SK-N-SH treated with all-trans-retinoic acid at 6 μM for 48 hours (cell line): Measurements from ENCODE around the gene MT1E.

Experiments used
- ATAC-seq: fragments of 200-7000 bp; cut with Tn5 transposase; 3 replicates; pipeline ENCODE4 v1.9.1; 2020; ENCODE audit warnings: mild to moderate bottlenecking, moderate library complexity
- ARNTL ChIP-seq: fragments of 450-650 bp; formaldehyde crosslinking; IDR thresholded peaks from 2 replicates; pipeline ENCODE4 v1.5.0; 2020; ENCODE audit warnings: low read depth, mild to moderate bottlenecking, moderate library complexity, borderline replicate concordance
- BACH2 ChIP-seq: fragments of 250-450 bp; sonication (Bioruptor Pico); IDR thresholded peaks from 2 replicates; pipeline ENCODE4 v1.9.0; 2021; ENCODE audit warnings: mild to moderate bottlenecking, borderline replicate concordance
- CREB5 ChIP-seq: fragments of 250-450 bp; sonication (Bioruptor Pico); IDR thresholded peaks from 2 replicates; pipeline ENCODE4 v1.5.1; 2020; ENCODE audit warnings: low read depth, mild to moderate bottlenecking, moderate library complexity
- CSDC2 ChIP-seq: fragments of 250-450 bp; sonication (Bioruptor Pico); IDR thresholded peaks from 2 replicates; pipeline ENCODE4 v1.5.0; 2020; ENCODE audit warnings: mild to moderate bottlenecking, moderate library complexity
- ESRRG ChIP-seq: fragments of 250-450 bp; sonication (Bioruptor Pico); IDR thresholded peaks from 2 replicates; pipeline ENCODE4 v1.6.1; 2021; ENCODE audit warnings: mild to moderate bottlenecking
- GLIS3 ChIP-seq: fragments of 250-450 bp; sonication (Bioruptor Pico); IDR thresholded peaks from 2 replicates; pipeline ENCODE4 v1.5.0; 2020; ENCODE audit warnings: mild to moderate bottlenecking, moderate library complexity
- ISL1 ChIP-seq: fragments of 250-450 bp; sonication (Bioruptor Pico); IDR thresholded peaks from 2 replicates; pipeline ENCODE4 v2.1.2; 2022; ENCODE audit warnings: mild to moderate bottlenecking, moderate library complexity
- OSR1 ChIP-seq: fragments of 250-450 bp; sonication (Bioruptor Pico); IDR thresholded peaks from 2 replicates; pipeline ENCODE4 v1.8.0; 2022; ENCODE audit warnings: moderate library complexity, mild to moderate bottlenecking, inconsistent platforms
- POU6F1 ChIP-seq: fragments of 250-450 bp; sonication (Bioruptor Pico); IDR thresholded peaks from 2 replicates; pipeline ENCODE4 v1.8.0; 2021; ENCODE audit warnings: low read depth, mild to moderate bottlenecking, moderate library complexity, borderline replicate concordance
- RARB ChIP-seq: fragments of 250-450 bp; sonication (Bioruptor Pico); IDR thresholded peaks from 2 replicates; pipeline ENCODE4 v1.8.0; 2021; ENCODE audit warnings: mild to moderate bottlenecking, moderate library complexity
- SNAI2 ChIP-seq: fragments of 250-450 bp; sonication (Bioruptor Pico); IDR thresholded peaks from 2 replicates; pipeline ENCODE4 v1.5.0; 2020; ENCODE audit warnings: mild to moderate bottlenecking, moderate library complexity
- TCF4 ChIP-seq: fragments of 250-450 bp; sonication (Bioruptor Pico); IDR thresholded peaks from 2 replicates; pipeline ENCODE4 v1.8.0; 2021; ENCODE audit warnings: mild to moderate bottlenecking, moderate library complexity, borderline replicate concordance
- TOX ChIP-seq: fragments of 250-450 bp; sonication (Bioruptor Pico); IDR thresholded peaks from 2 replicates; pipeline ENCODE4 v1.8.0; 2021; ENCODE audit warnings: mild to moderate bottlenecking, moderate library complexity, borderline replicate concordance
- ZC3H10 ChIP-seq: fragments of 250-450 bp; sonication (Bioruptor Pico); IDR thresholded peaks from 2 replicates; pipeline ENCODE4 v1.5.1; 2021; ENCODE audit warnings: mild to moderate bottlenecking, moderate library complexity
- ZFP30 ChIP-seq: fragments of 450-650 bp; formaldehyde crosslinking; IDR thresholded peaks from 2 replicates; pipeline ENCODE4 v1.5.0; 2022; ENCODE audit warnings: mild to moderate bottlenecking, moderate library complexity
- ZNF565 ChIP-seq: fragments of 450-650 bp; formaldehyde crosslinking; conservative IDR thresholded peaks from 2 replicates; pipeline ENCODE4 v1.5.0; 2020; ENCODE audit warnings: low read depth, mild to moderate bottlenecking, moderate library complexity
- ZNF70 ChIP-seq: fragments of 450-650 bp; formaldehyde crosslinking; IDR thresholded peaks from 2 replicates; pipeline ENCODE4 v1.5.0; 2020; ENCODE audit warnings: mild to moderate bottlenecking, moderate library complexity
- ZNF8 ChIP-seq: fragments of 450-650 bp; formaldehyde crosslinking; IDR thresholded peaks from 2 replicates; pipeline ENCODE4 v1.5.0; 2020; ENCODE audit warnings: mild to moderate bottlenecking, moderate library complexity
- TF ChIP-seq, protein P1 (sequence below): fragments of 250-450 bp; sonication (Bioruptor Pico); IDR thresholded peaks from 2 replicates; pipeline ENCODE4 v1.8.0; 2020; ENCODE audit warnings: mild to moderate bottlenecking, moderate library complexity, borderline replicate concordance
- TF ChIP-seq, protein P2 (sequence below): fragments of 250-450 bp; sonication (Bioruptor Pico); IDR thresholded peaks from 2 replicates; pipeline ENCODE4 v1.5.0; 2020; ENCODE audit warnings: mild to moderate bottlenecking, moderate library complexity
- TF ChIP-seq, protein P3 (sequence below): fragments of 250-450 bp; sonication (Bioruptor Pico); IDR thresholded peaks from 2 replicates; pipeline ENCODE4 v1.5.1; 2021; ENCODE audit warnings: mild to moderate bottlenecking, moderate library complexity

MT1E gene

GRCh38 chr16:56640076-56640475, 14.5 kb downstream of the MT1E start:
- ATAC-seq, result no peak
- no peak for TF ChIP-seq BACH2
- TF ChIP-seq, protein P1, sequence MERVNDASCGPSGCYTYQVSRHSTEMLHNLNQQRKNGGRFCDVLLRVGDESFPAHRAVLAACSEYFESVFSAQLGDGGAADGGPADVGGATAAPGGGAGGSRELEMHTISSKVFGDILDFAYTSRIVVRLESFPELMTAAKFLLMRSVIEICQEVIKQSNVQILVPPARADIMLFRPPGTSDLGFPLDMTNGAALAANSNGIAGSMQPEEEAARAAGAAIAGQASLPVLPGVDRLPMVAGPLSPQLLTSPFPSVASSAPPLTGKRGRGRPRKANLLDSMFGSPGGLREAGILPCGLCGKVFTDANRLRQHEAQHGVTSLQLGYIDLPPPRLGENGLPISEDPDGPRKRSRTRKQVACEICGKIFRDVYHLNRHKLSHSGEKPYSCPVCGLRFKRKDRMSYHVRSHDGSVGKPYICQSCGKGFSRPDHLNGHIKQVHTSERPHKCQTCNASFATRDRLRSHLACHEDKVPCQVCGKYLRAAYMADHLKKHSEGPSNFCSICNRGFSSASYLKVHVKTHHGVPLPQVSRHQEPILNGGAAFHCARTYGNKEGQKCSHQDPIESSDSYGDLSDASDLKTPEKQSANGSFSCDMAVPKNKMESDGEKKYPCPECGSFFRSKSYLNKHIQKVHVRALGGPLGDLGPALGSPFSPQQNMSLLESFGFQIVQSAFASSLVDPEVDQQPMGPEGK (CRISPR knock-in tag), result no peak
- TF ChIP-seq ZNF70 (CRISPR knock-in tag), result no peak
- TF ChIP-seq ZNF565 (CRISPR knock-in tag), result no peak
- TF ChIP-seq CSDC2, result no peak
- no peak for TF ChIP-seq ISL1
- TF ChIP-seq POU6F1 (CRISPR knock-in tag), result no peak
- no peak for TF ChIP-seq ARNTL (CRISPR knock-in tag)
- TF ChIP-seq OSR1, result no peak
- no peak for TF ChIP-seq ZNF8 (CRISPR knock-in tag)
- no peak for TF ChIP-seq ESRRG
- TF ChIP-seq RARB (CRISPR knock-in tag), result no peak
- TF ChIP-seq, protein P2, sequence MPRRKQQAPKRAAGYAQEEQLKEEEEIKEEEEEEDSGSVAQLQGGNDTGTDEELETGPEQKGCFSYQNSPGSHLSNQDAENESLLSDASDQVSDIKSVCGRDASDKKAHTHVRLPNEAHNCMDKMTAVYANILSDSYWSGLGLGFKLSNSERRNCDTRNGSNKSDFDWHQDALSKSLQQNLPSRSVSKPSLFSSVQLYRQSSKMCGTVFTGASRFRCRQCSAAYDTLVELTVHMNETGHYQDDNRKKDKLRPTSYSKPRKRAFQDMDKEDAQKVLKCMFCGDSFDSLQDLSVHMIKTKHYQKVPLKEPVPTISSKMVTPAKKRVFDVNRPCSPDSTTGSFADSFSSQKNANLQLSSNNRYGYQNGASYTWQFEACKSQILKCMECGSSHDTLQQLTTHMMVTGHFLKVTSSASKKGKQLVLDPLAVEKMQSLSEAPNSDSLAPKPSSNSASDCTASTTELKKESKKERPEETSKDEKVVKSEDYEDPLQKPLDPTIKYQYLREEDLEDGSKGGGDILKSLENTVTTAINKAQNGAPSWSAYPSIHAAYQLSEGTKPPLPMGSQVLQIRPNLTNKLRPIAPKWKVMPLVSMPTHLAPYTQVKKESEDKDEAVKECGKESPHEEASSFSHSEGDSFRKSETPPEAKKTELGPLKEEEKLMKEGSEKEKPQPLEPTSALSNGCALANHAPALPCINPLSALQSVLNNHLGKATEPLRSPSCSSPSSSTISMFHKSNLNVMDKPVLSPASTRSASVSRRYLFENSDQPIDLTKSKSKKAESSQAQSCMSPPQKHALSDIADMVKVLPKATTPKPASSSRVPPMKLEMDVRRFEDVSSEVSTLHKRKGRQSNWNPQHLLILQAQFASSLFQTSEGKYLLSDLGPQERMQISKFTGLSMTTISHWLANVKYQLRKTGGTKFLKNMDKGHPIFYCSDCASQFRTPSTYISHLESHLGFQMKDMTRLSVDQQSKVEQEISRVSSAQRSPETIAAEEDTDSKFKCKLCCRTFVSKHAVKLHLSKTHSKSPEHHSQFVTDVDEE (CRISPR knock-in tag), result no peak
- TF ChIP-seq GLIS3 (CRISPR knock-in tag), result no peak
- no peak for TF ChIP-seq TCF4 (CRISPR knock-in tag)
- TF ChIP-seq SNAI2, result no peak

DNA sequence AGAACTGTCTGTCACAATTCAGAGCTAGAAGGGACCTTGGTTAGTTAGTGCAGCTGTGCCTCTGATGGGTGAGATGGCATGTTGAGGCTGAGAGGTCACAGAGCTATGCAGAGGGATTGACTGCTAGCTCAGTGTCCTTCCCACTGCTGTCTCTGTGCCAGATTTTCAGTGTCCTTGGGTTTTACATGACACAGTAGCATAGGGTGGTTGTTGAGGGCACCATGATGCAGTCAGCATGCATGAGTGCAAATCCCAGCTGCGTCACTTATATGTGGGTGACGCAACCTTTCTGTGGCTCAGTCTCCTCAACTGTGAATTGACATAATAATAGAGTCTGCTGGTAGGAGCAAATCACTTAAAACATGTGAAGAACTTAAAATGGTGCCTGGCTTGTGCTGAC, 15.6 kb downstream of the MT1E start:
- no peak for ATAC-seq
- TF ChIP-seq TOX (CRISPR knock-in tag) (no peak), RARB (CRISPR knock-in tag) (no peak), ZFP30 (no peak), CREB5 (CRISPR knock-in tag) (no peak), SNAI2 (no peak), CSDC2 (no peak)
- TF ChIP-seq, protein P1 (CRISPR knock-in tag), result no peak

DNA sequence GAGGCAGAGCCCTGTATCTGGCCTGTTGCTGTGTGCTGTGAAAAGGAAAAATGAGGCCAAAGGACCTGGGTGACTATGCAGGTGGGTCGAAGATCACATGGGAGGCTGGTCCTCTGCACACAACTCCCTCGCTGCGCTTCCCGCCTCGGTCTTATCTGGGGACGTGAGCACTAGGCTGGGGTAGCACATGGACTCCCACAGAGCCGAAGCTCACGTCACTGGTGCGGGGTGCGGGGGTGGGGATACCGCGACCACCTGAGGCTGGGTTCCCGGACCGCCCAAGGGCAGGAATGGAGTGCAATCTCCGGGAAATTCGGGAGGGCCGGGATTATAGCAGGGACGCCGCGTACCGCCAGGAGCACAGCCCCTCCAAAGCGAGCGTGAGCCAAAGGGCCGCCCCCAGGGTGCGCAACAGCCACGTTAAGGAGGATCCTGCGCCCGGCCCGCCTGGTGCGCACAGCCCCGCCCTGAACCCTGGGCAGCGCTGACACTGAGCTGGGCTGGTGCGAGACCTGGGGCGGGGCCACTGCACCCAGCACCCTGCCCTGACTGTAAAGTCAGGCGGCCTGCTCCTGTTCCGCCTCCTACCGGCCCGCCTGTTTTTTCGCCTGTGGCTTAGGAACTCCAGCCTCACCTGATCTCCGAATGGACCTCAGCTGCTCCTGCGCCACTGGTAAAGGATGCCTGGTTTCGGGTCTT, 17.6 kb downstream of the MT1E start:
- peak; percentile 68 for ATAC-seq
- TF ChIP-seq ZNF8 (CRISPR knock-in tag) (no peak), ZFP30 (no peak), ZNF70 (CRISPR knock-in tag) (no peak), CREB5 (CRISPR knock-in tag) (no peak), ZC3H10 (no peak), ISL1 (no peak), TCF4 (CRISPR knock-in tag) (no peak), TOX (CRISPR knock-in tag) (no peak)
- TF ChIP-seq, protein P3, sequence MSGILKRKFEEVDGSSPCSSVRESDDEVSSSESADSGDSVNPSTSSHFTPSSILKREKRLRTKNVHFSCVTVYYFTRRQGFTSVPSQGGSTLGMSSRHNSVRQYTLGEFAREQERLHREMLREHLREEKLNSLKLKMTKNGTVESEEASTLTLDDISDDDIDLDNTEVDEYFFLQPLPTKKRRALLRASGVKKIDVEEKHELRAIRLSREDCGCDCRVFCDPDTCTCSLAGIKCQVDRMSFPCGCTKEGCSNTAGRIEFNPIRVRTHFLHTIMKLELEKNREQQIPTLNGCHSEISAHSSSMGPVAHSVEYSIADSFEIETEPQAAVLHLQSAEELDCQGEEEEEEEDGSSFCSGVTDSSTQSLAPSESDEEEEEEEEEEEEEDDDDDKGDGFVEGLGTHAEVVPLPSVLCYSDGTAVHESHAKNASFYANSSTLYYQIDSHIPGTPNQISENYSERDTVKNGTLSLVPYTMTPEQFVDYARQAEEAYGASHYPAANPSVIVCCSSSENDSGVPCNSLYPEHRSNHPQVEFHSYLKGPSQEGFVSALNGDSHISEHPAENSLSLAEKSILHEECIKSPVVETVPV (CRISPR knock-in tag), result no peak
- TF ChIP-seq, protein P2 (CRISPR knock-in tag), result no peak
